Measurements from ENCODE around the gene EIF5A.

Gene EIF5A

GRCh38 chr17:7306911-7307685 is at the start of gene EIF5A:
Gene EIF5A (plus strand): TSS chr17:7307628. CDS start chr17:7309636, 2,008 bp downstream.
- DNase-seq (ENCODE audit: low read depth): peak; percentile 100

GRCh38 chr17:7258731-7259554 is 48.5 kb upstream of the EIF5A start:
- no peak for DNase-seq (ENCODE audit: low read depth)

- no peak for DNase-seq (ENCODE audit: low read depth)
Measured at GRCh38 chr17:7259555-7259889, 47.9 kb upstream of the EIF5A start.

GRCh38 chr17:7260151-7260550 is 47.3 kb upstream of the EIF5A start:
- no peak for DNase-seq (ENCODE audit: low read depth)

GRCh38 chr17:7260651-7261378 is 46.6 kb upstream of the EIF5A start:
- DNase-seq (ENCODE audit: low read depth): no peak

GRCh38 chr17:7261379-7262191 is 45.8 kb upstream of the EIF5A start:
- no peak for DNase-seq (ENCODE audit: low read depth)

- DNase-seq (ENCODE audit: low read depth): no peak
Measured at GRCh38 chr17:7262192-7262934, 45.1 kb upstream of the EIF5A start, which contains the start of gene CLDN7. Gene CLDN7 (minus strand): TSS chr17:7262478. CDS start chr17:7262043, 435 bp downstream.

- no peak for DNase-seq (ENCODE audit: low read depth)
Measured at GRCh38 chr17:7262935-7263800, 44.3 kb upstream of the EIF5A start.

GRCh38 chr17:7263801-7264078 is 43.7 kb upstream of the EIF5A start:
- no peak for DNase-seq (ENCODE audit: low read depth)

- no peak for DNase-seq (ENCODE audit: low read depth)
Measured at GRCh38 chr17:7266784-7267183, 40.6 kb upstream of the EIF5A start.

- no peak for DNase-seq (ENCODE audit: low read depth)
Measured at GRCh38 chr17:7279448-7279847, 28.0 kb upstream of the EIF5A start.

- peak; percentile 75 for DNase-seq (ENCODE audit: low read depth)
Measured at GRCh38 chr17:7280519-7281073, 26.8 kb upstream of the EIF5A start.

- peak; percentile 56 for DNase-seq (ENCODE audit: low read depth)
Measured at GRCh38 chr17:7281074-7281952, 26.1 kb upstream of the EIF5A start, which contains the start of gene SLC2A4. Gene SLC2A4 (plus strand): TSS chr17:7281718. CDS start chr17:7281935, 217 bp downstream.

- no peak for DNase-seq (ENCODE audit: low read depth)
Measured at GRCh38 chr17:7281953-7282751, 25.3 kb upstream of the EIF5A start.

- no peak for DNase-seq (ENCODE audit: low read depth)
Measured at GRCh38 chr17:7282752-7283321, 24.6 kb upstream of the EIF5A start.

GRCh38 chr17:7283471-7284216 is 23.8 kb upstream of the EIF5A start:
- no peak for DNase-seq (ENCODE audit: low read depth)

GRCh38 chr17:7284911-7285310 is 22.5 kb upstream of the EIF5A start:
- no peak for DNase-seq (ENCODE audit: low read depth)
